ENCODE data around the gene ZNF761.
"Not testable (repeated sequence)": the region's sequence is repeated elsewhere in the genome, so short reads cannot be mapped to it uniquely, and the experiment has no call there.

The ZNF761 gene

GRCh38 chr19:53471916-53472315, 40.1 kb downstream of the ZNF761 start:
- Mint-ChIP-seq H3K36me3 (ENCODE audit: low read depth) (peaks cover 75% of the 10 kb centered on the region), H3K9me3 (peaks cover 37% of the 10 kb centered on the region), H3K27me3 (no peaks in the 10 kb centered on the region), H3K27ac (no peak overlapping the region), H3K4me1 (peaks cover 21% of the 10 kb centered on the region), H3K4me3 (no peak overlapping the region)
- no peak for ATAC-seq
- DNase-seq, result no peak

GRCh38 chr19:53474832-53475231, 43.0 kb downstream of the ZNF761 start:
- DNase-seq, result not testable (repeated sequence)
- peaks cover 41% of the 10 kb centered on the region for H3K9me3 Mint-ChIP-seq

DNA sequence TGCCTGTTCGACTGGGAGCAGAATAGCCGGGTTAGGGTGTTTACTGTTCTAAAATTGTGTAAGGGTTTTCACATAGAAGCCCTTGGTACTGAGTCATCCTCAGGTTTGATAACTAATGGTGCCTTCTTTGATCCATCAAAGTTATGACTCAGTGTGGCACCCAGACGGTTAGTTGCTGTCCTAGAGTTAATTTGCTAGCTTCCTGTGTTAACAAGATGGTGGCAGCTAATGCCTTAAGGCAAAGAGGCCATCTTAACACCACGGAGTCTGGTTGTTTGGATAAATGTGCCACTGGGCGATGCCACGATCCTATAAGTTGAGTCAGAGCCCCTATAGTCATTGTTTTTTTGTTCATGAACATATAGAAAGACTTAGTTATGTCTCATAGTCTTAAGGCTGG, 43.7 kb downstream of the ZNF761 start:
- H3K27ac Mint-ChIP-seq, DNase-seq, ATAC-seq, H3K27me3 Mint-ChIP-seq, H3K4me1 Mint-ChIP-seq, H3K4me3 Mint-ChIP-seq: not testable (repeated sequence)
- H3K36me3 Mint-ChIP-seq (ENCODE audit: low read depth), result peaks cover 95% of the 10 kb centered on the region
- H3K9me3 Mint-ChIP-seq, result peaks cover 44% of the 10 kb centered on the region

More at GRCh38 chr19:53474832-53475231, 43.0 kb downstream of the ZNF761 start:
- H3K4me3 Mint-ChIP-seq, H3K4me1 Mint-ChIP-seq, H3K27ac Mint-ChIP-seq, ATAC-seq, H3K27me3 Mint-ChIP-seq: not testable (repeated sequence)
- peaks cover 93% of the 10 kb centered on the region for H3K36me3 Mint-ChIP-seq (ENCODE audit: low read depth)

DNA sequence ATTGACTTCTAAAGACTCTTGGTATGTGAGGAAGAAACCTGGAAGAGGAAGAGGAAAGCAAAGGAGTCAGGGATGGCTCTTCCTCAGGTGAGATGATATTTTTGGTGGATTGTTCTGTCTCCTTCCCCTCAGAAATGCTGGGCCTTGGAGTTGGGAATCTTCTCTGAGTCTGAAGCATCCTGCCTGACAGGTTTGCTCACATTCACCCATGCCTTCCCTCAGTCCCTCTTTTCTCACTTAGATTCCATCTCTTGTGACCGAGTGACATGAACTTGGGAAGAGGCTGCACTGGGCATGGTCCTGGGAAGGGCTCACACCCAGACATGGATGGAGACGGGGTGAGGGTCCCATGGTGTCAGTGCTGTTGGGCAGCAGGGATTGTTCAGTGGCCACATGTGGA, 52.0 kb downstream of the ZNF761 start:
- ATAC-seq, H3K27me3 Mint-ChIP-seq, H3K4me3 Mint-ChIP-seq, DNase-seq, H3K4me1 Mint-ChIP-seq, H3K27ac Mint-ChIP-seq: not testable (repeated sequence)
- Mint-ChIP-seq H3K36me3 (ENCODE audit: low read depth) (peaks cover 93% of the 10 kb centered on the region), H3K9me3 (peaks cover 66% of the 10 kb centered on the region)

- H3K4me1 Mint-ChIP-seq, result no peaks in the 10 kb centered on the region
- DNase-seq, result no peak
- H3K9me3 Mint-ChIP-seq, result peaks cover 63% of the 10 kb centered on the region
- no peak overlapping the region for H3K27ac Mint-ChIP-seq
- ATAC-seq, result no peak
- H3K27me3 Mint-ChIP-seq, result no peaks in the 10 kb centered on the region
- H3K36me3 Mint-ChIP-seq (ENCODE audit: low read depth), result peaks cover 90% of the 10 kb centered on the region
- no peak overlapping the region for H3K4me3 Mint-ChIP-seq
Observed at GRCh38 chr19:53485046-53486004, 53.5 kb downstream of the ZNF761 start.

- Mint-ChIP-seq H3K27ac (no peak overlapping the region), H3K36me3 (ENCODE audit: low read depth) (peaks cover 82% of the 10 kb centered on the region), H3K9me3 (peaks cover 67% of the 10 kb centered on the region), H3K27me3 (no peaks in the 10 kb centered on the region), H3K4me1 (no peaks in the 10 kb centered on the region), H3K4me3 (no peak overlapping the region)
- no peak for ATAC-seq
- no peak for DNase-seq
Observed at GRCh38 chr19:53492153-53492552, 60.4 kb downstream of the ZNF761 start.

DNA sequence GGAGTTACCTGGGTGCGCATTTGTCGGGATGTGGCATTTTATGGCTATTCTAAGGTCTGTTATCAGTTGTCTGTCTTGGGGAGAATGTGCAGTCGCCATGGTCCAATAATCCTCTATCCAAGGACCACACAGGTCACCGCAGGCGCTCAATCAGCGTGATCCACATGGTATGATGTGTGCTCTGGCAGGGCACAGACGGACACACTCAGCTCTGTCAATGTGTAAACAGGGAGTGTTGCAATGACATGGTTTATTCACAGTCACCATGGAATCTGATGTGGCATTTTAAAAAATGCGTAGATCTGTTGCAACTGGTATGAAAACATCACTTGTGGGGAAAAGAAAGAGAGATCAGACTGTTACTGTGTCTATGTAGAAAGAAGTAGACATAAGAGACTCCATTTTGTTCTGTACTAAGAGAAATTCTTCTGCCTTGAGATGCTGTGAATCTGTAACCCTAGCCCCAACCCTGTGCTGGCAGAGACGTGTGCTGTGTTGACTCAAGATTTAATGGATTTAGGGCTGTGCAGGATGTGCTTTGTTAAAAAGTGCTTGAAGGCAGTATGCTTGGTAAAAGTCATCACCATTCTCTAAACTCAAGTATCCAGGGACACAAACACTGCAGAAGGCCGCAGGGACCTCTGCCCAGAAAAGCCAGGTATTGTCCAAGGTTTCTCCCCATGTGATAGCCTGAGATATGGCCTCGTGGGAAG, 65.7 kb downstream of the ZNF761 start:
- ATAC-seq, H3K4me3 Mint-ChIP-seq, H3K27ac Mint-ChIP-seq, DNase-seq, H3K4me1 Mint-ChIP-seq, H3K27me3 Mint-ChIP-seq: not testable (repeated sequence)
- Mint-ChIP-seq H3K36me3 (ENCODE audit: low read depth) (peaks cover 34% of the 10 kb centered on the region), H3K9me3 (peaks cover 56% of the 10 kb centered on the region)

DNA sequence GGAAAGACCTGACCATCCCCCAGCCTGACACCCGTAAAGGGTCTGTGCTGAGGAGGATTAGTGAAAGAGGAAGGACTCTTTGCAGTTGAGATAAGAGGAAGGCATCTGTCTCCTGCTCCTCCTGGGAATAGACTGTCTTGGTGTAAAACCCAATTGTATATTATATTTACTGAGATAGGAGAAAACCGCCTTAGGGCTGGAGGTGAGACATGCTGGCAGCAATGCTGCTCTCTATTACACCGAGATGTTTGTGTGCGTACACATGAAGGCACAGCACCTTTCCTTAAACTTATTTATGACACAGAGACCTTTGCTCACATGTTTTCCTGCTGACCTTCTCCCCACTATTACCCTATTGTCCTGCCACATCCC, 66.2 kb downstream of the ZNF761 start:
- ATAC-seq, H3K4me1 Mint-ChIP-seq, H3K27ac Mint-ChIP-seq, H3K4me3 Mint-ChIP-seq, DNase-seq: not testable (repeated sequence)
- Mint-ChIP-seq H3K9me3 (peaks cover 54% of the 10 kb centered on the region), H3K36me3 (ENCODE audit: low read depth) (peaks cover 28% of the 10 kb centered on the region), H3K27me3 (peaks cover 10% of the 10 kb centered on the region)

DNA sequence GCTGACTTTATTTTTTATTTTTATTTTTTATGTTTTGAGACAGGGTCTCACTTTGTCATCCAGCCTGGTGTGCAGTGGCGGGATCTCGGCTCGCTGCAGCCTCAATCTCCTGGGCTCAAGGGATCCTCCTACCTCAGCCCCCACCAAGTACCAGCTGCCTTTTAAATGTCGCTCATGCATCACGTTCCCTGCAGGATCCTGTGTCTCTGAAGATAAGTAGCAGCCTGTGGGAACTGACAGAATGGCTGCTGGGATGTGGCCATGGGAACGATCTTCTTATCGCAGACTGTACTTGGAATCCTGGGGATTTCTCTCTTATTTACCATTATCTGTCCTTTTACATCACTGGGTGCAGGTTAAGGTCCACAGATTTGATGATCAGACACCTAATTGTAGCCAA, 71.4 kb downstream of the ZNF761 start:
- H3K4me3 Mint-ChIP-seq, H3K4me1 Mint-ChIP-seq, ATAC-seq: not testable (repeated sequence)

DNA sequence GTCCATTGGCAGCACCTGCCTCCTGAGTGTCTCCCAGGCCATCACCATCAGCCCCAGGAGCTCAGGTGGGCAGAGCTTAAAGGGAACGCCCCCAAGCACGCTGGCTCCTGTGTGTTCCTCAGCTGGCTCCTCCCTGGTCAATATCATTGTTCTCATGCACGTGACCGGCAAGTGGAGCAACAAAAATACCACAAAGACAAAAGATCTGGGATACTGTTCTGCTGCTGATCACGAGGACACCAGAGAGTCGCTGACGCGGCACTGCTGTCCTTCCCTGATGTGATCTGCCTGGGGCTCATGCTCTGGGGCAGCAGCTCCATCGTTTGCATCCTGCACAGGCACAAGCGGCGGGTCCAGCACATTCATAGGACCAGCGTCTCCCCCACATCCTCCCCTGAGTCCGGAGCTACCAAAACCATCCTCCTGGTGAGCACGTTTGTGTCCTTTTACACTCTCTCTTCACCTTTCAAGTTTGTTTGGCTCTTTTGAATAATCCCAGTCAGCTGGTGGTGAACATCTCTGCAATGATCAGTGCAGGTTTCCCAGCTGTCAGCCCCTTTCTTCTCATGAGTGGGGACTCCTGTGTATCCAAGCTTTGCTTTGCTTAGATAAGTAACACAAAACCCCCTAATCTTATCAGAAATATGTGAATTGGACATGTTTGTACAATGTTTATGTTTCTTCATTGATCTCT, 72.0 kb downstream of the ZNF761 start:
- Mint-ChIP-seq H3K27me3 (peaks cover 21% of the 10 kb centered on the region), H3K9me3 (peaks cover 19% of the 10 kb centered on the region)
- not testable (repeated sequence) for H3K4me1 Mint-ChIP-seq; ATAC-seq; DNase-seq; H3K4me3 Mint-ChIP-seq; H3K27ac Mint-ChIP-seq; H3K36me3 Mint-ChIP-seq (ENCODE audit: low read depth)

More for the DNA sequence above, 71.4 kb downstream of the ZNF761 start:
- Mint-ChIP-seq H3K9me3 (peaks cover 24% of the 10 kb centered on the region), H3K27me3 (peaks cover 19% of the 10 kb centered on the region)
- not testable (repeated sequence) for DNase-seq; H3K36me3 Mint-ChIP-seq (ENCODE audit: low read depth); H3K27ac Mint-ChIP-seq

- not testable (repeated sequence) for H3K27ac Mint-ChIP-seq; H3K4me3 Mint-ChIP-seq; ATAC-seq; H3K4me1 Mint-ChIP-seq; DNase-seq; H3K36me3 Mint-ChIP-seq (ENCODE audit: low read depth)
- peaks cover 15% of the 10 kb centered on the region for H3K9me3 Mint-ChIP-seq
- peaks cover 21% of the 10 kb centered on the region for H3K27me3 Mint-ChIP-seq
Observed at GRCh38 chr19:53504365-53504703, 72.5 kb downstream of the ZNF761 start.

GRCh38 chr19:53504885-53505284, 73.1 kb downstream of the ZNF761 start:
- Mint-ChIP-seq H3K9me3 (peaks cover 14% of the 10 kb centered on the region), H3K4me1 (no peaks in the 10 kb centered on the region), H3K4me3 (no peak overlapping the region), H3K27ac (no peak overlapping the region), H3K36me3 (ENCODE audit: low read depth) (peaks cover 2% of the 10 kb centered on the region), H3K27me3 (peaks cover 21% of the 10 kb centered on the region)
- no peak for DNase-seq
- no peak for ATAC-seq

DNA sequence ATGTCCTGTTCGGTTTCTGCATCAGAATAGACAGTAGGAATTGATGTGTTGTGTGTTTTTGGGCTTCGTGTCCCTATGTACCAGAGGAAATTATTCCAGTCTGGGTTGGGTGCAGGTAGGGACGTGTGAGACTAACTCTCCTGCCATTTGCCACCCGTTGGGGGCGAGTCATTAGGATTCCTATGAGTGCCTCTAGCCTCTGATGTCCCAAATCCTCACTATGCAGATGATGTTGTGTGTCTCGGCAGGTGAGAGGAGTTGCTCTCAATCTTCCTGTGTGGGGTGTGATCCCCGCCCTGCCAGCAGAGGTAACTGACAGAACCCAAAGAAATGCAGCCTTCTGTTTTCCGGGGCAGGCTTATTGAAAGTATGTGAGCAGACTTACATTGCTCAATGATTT, 74.9 kb downstream of the ZNF761 start:
- DNase-seq, result no peak
- H3K9me3 Mint-ChIP-seq, result peaks cover 7% of the 10 kb centered on the region
- peaks cover 2% of the 10 kb centered on the region for H3K36me3 Mint-ChIP-seq (ENCODE audit: low read depth)
- no peak for ATAC-seq
- peaks cover 19% of the 10 kb centered on the region for H3K27me3 Mint-ChIP-seq
- H3K4me3 Mint-ChIP-seq, result no peak overlapping the region
- H3K4me1 Mint-ChIP-seq, result no peaks in the 10 kb centered on the region
- H3K27ac Mint-ChIP-seq, result no peak overlapping the region

Data from activated naive CD8-positive, alpha-beta T cell treated with anti-CD3 and anti-CD28 coated beads, Interleukin-2, amount 50 U/mL, for 24 hours (primary cell).